Mucosa of descending colon (tissue), 3 donors: Measurements from ENCODE around the gene ACSM4. TPM values are rescaled to one million over a fixed set of nuclear protein-coding genes. Genes with fewer than 3 reads are reported as not detected.

ENCODE experiments used
- ATAC-seq: fragments of 200-7000 bp; cut with Tn5 transposase; one replicate; pipeline ENCODE4 v1.9.1; 2020; ENCODE audit warnings: mild to moderate bottlenecking, moderate library complexity
- DNase-seq, 3 donors: peaks; one replicate each; pipeline ENCODE4 v3.0.0-alpha.2; 2020
- H3K36me3 ChIP-seq: fragments of 200-600 bp; one replicate; pipeline ENCODE4 v1.8.0; 2021; ENCODE audit warnings: low read depth, mild to moderate bottlenecking
- H3K4me1 ChIP-seq: fragments of 200-600 bp; one replicate; pipeline ENCODE4 v1.8.0; 2021; ENCODE audit warnings: low read depth, mild to moderate bottlenecking
- H3K4me3 ChIP-seq: fragments of 200-600 bp; one replicate; pipeline ENCODE4 v1.8.0; 2021; ENCODE audit warnings: mild to moderate bottlenecking
- H3K9me3 ChIP-seq: fragments of 200-600 bp; one replicate; pipeline ENCODE4 v1.8.0; 2021; ENCODE audit warnings: mild to moderate bottlenecking
- CTCF ChIP-seq: fragments of 200-600 bp; IDR thresholded peaks from one replicate; pipeline ENCODE4 v1.8.0; 2022; ENCODE audit warnings: antibody characterized with exemption, mild to moderate bottlenecking
- intact Hi-C, 2 donors: fragments of 100-400 bp; cut with DNase I in 1 of 2; cut with micrococcal nuclease in 1 of 2; formaldehyde crosslinking; loops; one replicate each; pipeline versions ENCODE4 v1.11.0 to v1.11.1; 2022; cut with DNase I, micrococcal nuclease
- total RNA-seq, 3 donors: library from RNA; stranded (reverse); fragmentation: NEBNext Ultra II Directional in 2 of 3; extraction: Animal tissue kit (Norgen Biotek cat#: 25700) in 2 of 3; gene quantifications; one replicate each; pipeline versions ENCODE4 v1.2.1 to v1.2.4, GENCODE V29; 2021 to 2023
- donor health status: DM: no; HTN: no; CAD: no; lungs with moderate emphysema.
- donor health status: DM: no; HTN: no; CAD: no.
- donor health status: DM: no; HTN: yes; CAD: no.

Gene ACSM4
- total RNA-seq, 3 donors from 2014 or later = not detected

- no peak for DNase-seq
These were observed 35.8 kb downstream of the ACSM4 start for GRCh38 chr12:7339675-7340074.

GRCh38 chr12:7344833-7345606 is 41.1 kb downstream of the ACSM4 start:
- no peaks in the 10 kb centered on the region for H3K9me3 ChIP-seq
- TF ChIP-seq CTCF = no peak
- ATAC-seq (peak; percentile 25), DNase-seq (peak in 1 of 3 donors; percentile 7)
- H3K4me1 ChIP-seq = no peaks in the 10 kb centered on the region
- H3K4me3 ChIP-seq = no peak overlapping the region
- intact Hi-C loops = no loop called here
- no peaks in the 10 kb centered on the region for H3K36me3 ChIP-seq

More at GRCh38 chr12:7339675-7340074, 35.8 kb downstream of the ACSM4 start:
- Histone ChIP-seq H3K4me3 (no peak overlapping the region), H3K9me3 (peaks cover 3% of the 10 kb centered on the region), H3K4me1 (no peaks in the 10 kb centered on the region), H3K36me3 (no peaks in the 10 kb centered on the region)
- no peak for ATAC-seq
- TF ChIP-seq CTCF = no peak
- intact Hi-C loops = no loop called here

- DNase-seq (peak in 1 of 3 donors; percentile 6), ATAC-seq (no peak)
These were observed 42.8 kb downstream of the ACSM4 start for GRCh38 chr12:7346551-7347225.

GRCh38 chr12:7349418-7349817 is 45.5 kb downstream of the ACSM4 start:
- H3K4me1 ChIP-seq = no peaks in the 10 kb centered on the region
- no peaks in the 10 kb centered on the region for H3K36me3 ChIP-seq
- H3K9me3 ChIP-seq = no peaks in the 10 kb centered on the region
- DNase-seq = no peak
- intact Hi-C loops = no loop called here
- no peak for ATAC-seq
- no peak overlapping the region for H3K4me3 ChIP-seq
- no peak for TF ChIP-seq CTCF

More at GRCh38 chr12:7346551-7347225, 42.8 kb downstream of the ACSM4 start:
- H3K9me3 ChIP-seq = no peaks in the 10 kb centered on the region
- no peaks in the 10 kb centered on the region for H3K4me1 ChIP-seq
- no peak for TF ChIP-seq CTCF
- H3K36me3 ChIP-seq = no peaks in the 10 kb centered on the region
- H3K4me3 ChIP-seq = no peak overlapping the region
- intact Hi-C loops = no loop called here

GRCh38 chr12:7351177-7351576 is 47.3 kb downstream of the ACSM4 start:
- intact Hi-C loops = no loop called here

More at GRCh38 chr12:7351177-7351576, 47.3 kb downstream of the ACSM4 start:
- no peak overlapping the region for H3K4me3 ChIP-seq
- no peaks in the 10 kb centered on the region for H3K36me3 ChIP-seq
- no peak for ATAC-seq
- no peaks in the 10 kb centered on the region for H3K9me3 ChIP-seq
- no peaks in the 10 kb centered on the region for H3K4me1 ChIP-seq
- no peak for TF ChIP-seq CTCF
- no peak for DNase-seq
